Right atrium auricular region (tissue), 2 donors: ENCODE data around the gene MYCL. TPM values are rescaled to one million over a fixed set of nuclear protein-coding genes. Genes with fewer than 3 reads are reported as not detected.

ENCODE experiments used
- DNase-seq: peaks from one replicate; pipeline ENCODE4 v3.0.0-alpha.2; 2019; ENCODE audit warnings: low spot score
- H3K27ac ChIP-seq, 2 donors: fragments of 200-600 bp; sonication (generic); 1 replicate in 1 of 2; 2 replicates in 1 of 2; pipeline ENCODE4 v1.5.1; 2016 to 2019
- H3K27me3 ChIP-seq, 2 donors: fragments of 200-600 bp; sonication (generic); one replicate each; pipeline versions ENCODE4 v1.5.1 to v1.6.0; 2017 to 2019
- H3K36me3 ChIP-seq: fragments of 200-600 bp; sonication (generic); one replicate; pipeline ENCODE4 v1.5.1; 2016
- H3K4me1 ChIP-seq, 2 donors: fragments of 200-600 bp; sonication (generic); one replicate each; pipeline versions ENCODE4 v1.5.1 to v1.6.0; 2017 to 2019
- H3K4me3 ChIP-seq, 2 donors: fragments of 200-600 bp; sonication (generic); 1 replicate in 1 of 2; 2 replicates in 1 of 2; pipeline ENCODE4 v1.5.1; 2017 to 2019; ENCODE audit warnings: mild to moderate bottlenecking in 1 of 2, moderate library complexity in 1 of 2
- H3K9me3 ChIP-seq, 2 donors: fragments of 200-600 bp; sonication (generic); one replicate each; pipeline ENCODE4 v1.5.1; 2019
- CTCF ChIP-seq, 2 donors: fragments of 200-600 bp; sonication (generic); IDR thresholded peaks; one replicate each; pipeline ENCODE4 v1.5.1; 2019; ENCODE audit warnings: antibody characterized with exemption in 2 of 2
- total RNA-seq, 2 donors: library from RNA; depleted of rRNA; stranded (reverse); fragments of >200 nt; gene quantifications; one replicate each; pipeline ENCODE4 v1.1.0, GENCODE V29; 2016

The MYCL gene
- total RNA-seq, 2 donors from 2014 or later, result 0.70 to 1.3 TPM

DNA sequence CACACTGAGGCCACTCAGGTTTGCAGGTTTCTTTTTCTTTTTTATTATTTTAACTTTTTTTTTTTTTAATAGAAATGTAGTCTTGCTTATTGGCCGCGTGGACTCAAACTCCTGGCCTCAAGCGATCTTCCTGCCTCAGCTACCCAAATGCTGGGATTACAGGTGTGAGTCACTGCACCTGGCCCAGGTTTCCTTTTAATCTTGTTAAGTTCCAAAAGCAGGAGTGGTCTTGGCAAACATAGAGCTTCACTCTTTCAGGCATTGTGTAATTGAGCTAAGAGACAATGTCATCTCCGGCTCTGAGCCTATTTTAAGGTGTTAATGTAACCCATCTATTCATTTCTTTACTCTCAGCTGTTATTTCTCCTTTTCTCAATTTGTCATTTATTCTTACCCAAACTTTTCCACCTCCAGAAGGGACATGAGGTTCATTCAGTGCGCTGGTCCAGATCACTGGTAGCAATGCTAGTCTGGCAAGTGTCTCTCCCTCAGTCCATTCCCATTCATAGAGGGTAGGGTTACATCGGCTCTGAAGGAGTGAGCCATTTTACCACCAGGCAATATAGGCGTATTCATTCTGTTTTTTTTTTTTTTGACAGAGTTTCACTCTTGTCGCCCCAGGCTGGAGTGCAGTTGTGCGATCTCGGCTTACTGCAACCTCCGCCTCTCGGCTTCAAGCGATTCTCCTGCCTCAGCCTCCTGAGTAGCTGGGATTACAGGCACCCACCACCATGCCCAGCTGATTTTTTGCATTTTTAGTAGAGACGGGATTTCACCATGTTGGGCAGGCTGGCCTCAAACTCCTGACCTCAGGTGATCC lies 42.0 kb upstream of the MYCL start:
- Histone ChIP-seq H3K4me3 (no peak overlapping the region), H3K27ac (no peak overlapping the region), H3K4me1 (no peaks in the 10 kb centered on the region), H3K9me3 (no peaks in the 10 kb centered on the region), H3K27me3 (no peaks in the 10 kb centered on the region), H3K36me3 (no peaks in the 10 kb centered on the region)
- no peak for TF ChIP-seq CTCF (IDR thresholded peaks at IDR 0.05)
- DNase-seq, result no peak

DNA sequence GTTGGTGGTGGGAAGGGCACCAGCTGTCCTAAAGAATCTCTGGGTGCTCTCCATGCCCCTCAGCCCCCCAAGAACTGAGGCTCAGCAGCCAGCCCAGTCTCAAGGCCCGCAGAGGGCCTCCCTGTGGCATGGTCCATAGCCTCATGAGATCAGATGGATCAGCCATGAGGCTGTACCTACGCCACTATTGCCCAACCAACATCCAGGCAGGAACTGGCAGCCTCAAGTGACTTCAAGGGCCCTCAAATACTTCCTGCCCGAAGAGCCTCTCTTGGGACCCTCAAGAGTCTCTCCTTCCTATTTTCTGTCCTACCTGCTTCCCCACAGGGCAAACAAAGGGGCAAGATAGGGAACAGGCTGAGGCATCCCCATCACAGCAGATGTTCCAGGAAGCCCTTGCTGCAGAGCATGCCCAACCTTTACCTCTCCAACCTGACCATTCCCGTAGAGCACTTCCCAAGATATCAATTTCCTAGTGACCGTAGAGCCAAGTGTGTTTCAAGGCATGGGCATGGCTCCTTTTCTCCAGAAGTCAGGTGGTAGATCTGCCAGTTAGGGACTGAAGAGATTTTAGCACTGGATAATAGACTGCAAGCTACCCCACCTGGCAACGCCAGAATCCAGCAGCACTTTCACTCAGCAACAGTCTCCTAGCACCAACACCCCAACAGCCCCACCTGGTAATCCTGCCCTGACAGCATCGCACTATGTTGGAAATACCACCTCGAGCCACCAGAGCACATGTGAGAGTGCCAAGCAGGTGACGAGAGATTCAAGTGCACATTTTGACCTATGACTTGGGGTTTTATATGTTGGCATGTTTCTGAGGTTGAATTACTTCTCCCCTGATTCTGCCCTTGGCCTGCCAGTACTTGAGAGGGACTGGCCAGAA lies 39.5 kb upstream of the MYCL start:
- H3K4me3 ChIP-seq, result no peak overlapping the region
- no peaks in the 10 kb centered on the region for H3K4me1 ChIP-seq
- no peaks in the 10 kb centered on the region for H3K36me3 ChIP-seq
- DNase-seq, result no peak
- H3K9me3 ChIP-seq, result no peaks in the 10 kb centered on the region
- H3K27ac ChIP-seq, result no peak overlapping the region
- no peak for TF ChIP-seq CTCF (IDR thresholded peaks at IDR 0.05)
- no peaks in the 10 kb centered on the region for H3K27me3 ChIP-seq

- TF ChIP-seq CTCF (IDR thresholded peaks at IDR 0.05), result no peak
- no peak overlapping the region for H3K4me3 ChIP-seq
- no peak overlapping the region for H3K27ac ChIP-seq
- no peaks in the 10 kb centered on the region for H3K4me1 ChIP-seq
- no peaks in the 10 kb centered on the region for H3K36me3 ChIP-seq
- H3K27me3 ChIP-seq, result no peaks in the 10 kb centered on the region
- no peaks in the 10 kb centered on the region for H3K9me3 ChIP-seq
- no peak for DNase-seq
Observed at GRCh38 chr1:39940253-39940652, 38.5 kb upstream of the MYCL start.

DNA sequence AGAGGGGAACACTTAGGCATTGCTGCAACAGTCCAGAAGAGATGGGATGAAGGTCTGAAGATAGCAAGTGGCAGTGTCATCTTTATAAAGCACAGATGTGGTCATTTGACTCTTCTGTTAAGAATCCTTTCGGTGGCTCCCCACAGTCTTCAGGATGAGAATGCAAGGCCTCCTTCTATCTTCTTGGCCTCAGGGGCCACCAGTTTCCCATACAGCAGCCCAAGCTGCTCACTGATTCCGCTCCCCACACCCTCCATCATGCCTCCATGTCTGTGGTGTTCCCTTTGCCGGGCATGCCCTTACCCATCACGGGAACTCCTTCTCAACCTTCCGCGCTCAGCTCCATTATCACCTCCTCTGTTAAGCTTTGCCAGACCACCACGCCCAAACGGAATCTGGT lies 37.1 kb upstream of the MYCL start:
- Histone ChIP-seq H3K9me3 (no peaks in the 10 kb centered on the region), H3K36me3 (no peaks in the 10 kb centered on the region), H3K4me3 (no peak overlapping the region), H3K4me1 (no peaks in the 10 kb centered on the region), H3K27ac (no peak overlapping the region), H3K27me3 (no peaks in the 10 kb centered on the region)
- DNase-seq, result no peak
- TF ChIP-seq CTCF (IDR thresholded peaks at IDR 0.05), result no peak

DNA sequence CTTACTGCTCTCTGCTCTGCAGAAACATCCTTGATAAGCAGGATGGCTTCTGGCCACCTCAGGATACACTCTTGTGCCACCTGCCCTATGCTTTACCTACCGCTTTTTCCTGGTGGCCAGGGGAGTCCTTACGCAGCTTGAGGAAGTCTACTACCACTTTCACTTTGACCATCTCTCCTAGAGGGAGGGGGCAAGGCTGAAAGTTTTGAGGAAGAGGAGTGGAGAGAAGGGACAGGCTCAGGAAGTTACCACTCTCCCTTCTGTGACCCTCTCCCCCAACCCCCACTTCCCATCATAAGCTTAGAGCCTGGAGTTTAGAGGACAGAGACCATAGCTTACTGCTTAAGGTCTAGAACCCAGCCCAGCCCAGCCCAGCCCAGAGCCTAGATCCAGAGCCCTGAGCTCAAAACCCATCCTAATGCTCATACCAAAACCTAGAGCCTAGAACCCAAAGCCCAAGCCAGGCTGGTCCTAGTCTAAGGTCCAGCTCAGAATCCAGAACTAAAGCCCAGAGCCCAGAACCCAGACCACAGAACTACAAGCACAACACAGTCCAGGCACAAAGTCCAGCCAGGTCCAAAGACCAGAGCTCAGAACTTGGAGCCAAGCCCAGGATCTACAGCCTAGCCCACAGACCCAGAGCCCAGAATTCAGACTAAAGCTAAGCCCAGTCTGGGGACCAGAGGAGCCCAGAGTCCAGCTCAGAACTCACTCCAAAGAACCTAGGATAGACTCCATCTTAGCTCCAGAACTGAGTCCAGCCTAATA lies 35.2 kb upstream of the MYCL start:
- no peak overlapping the region for H3K27ac ChIP-seq
- no peaks in the 10 kb centered on the region for H3K36me3 ChIP-seq
- no peaks in the 10 kb centered on the region for H3K9me3 ChIP-seq
- no peak overlapping the region for H3K4me3 ChIP-seq
- TF ChIP-seq CTCF (IDR thresholded peaks at IDR 0.05), result no peak
- H3K27me3 ChIP-seq, result no peaks in the 10 kb centered on the region
- DNase-seq, result no peak
- no peaks in the 10 kb centered on the region for H3K4me1 ChIP-seq
